Fibroblast of lung (primary cell): ENCODE results near the gene COL26A1.

Source experiments
- CTCF ChIP-seq, 2 donors: IDR thresholded peaks in 1 of 2; conservative IDR thresholded peaks in 1 of 2; 1 replicate in 1 of 2; 2 replicates in 1 of 2; pipeline ENCODE4 v1.5.1; 2011 to 2012; ENCODE audit warnings: low read length in 2 of 2, control low read depth in 1 of 2, inconsistent platforms in 1 of 2, low read depth in 1 of 2, mild to moderate bottlenecking in 1 of 2
- EZH2 ChIP-seq: IDR thresholded peaks from 2 replicates; pipeline ENCODE4 v1.5.1; 2012; ENCODE audit warnings: low read length, control low read depth, mild to moderate bottlenecking; ENCODE audit errors: missing control alignments

GRCh38 chr7:101547916-101548661 lies 185.4 kb downstream of the COL26A1 start:
- TF ChIP-seq CTCF (conservative IDR thresholded peaks at IDR 0.05 in 1 of 2, IDR thresholded peaks at IDR 0.05 in 1 of 2; ENCODE audit: low read depth in 1 of 2, low read length in 2 of 2) (no peak), EZH2 (no peak)
